H1 (cell line): ENCODE data around the gene GABRR2. TPM values are rescaled to one million over a fixed set of nuclear protein-coding genes. Genes with fewer than 3 reads are reported as not detected.

Experiments
- CTCF ChIA-PET: fragments of 300-600 bp; sonication (Branson Sonifier 250); formaldehyde crosslinking; loops from one replicate; lab custom pipeline; 2021; ENCODE audit not compliant: partially characterized antibody; lab: Charles Lee
- POLR2A ChIA-PET: fragments of 300-600 bp; sonication (Branson Sonifier 250); formaldehyde crosslinking; loops from one replicate; lab custom pipeline; 2021; ENCODE audit warnings: inconsistent platforms; ENCODE audit not compliant: partially characterized antibody; lab: Charles Lee
- DNase-seq, 2 experiments: peaks; one replicate each; pipeline versions ENCODE4 v3.0.0 to v3.0.0-alpha.2; 2010 to 2022; ENCODE audit warnings: low spot score in 2 of 2, low read depth in 1 of 2, mixed read lengths in 1 of 2
- FAIRE-seq: peaks from 2 replicates; lab custom pipeline; 2011; peaks lifted over from hg19 to GRCh38; lab: Jason Lieb, UNC
- H2AFZ ChIP-seq: 2 replicates; pipeline ENCODE4 v1.8.1; 2012; ENCODE audit warnings: low read length, inconsistent platforms
- H2AK5ac ChIP-seq: 2 replicates; pipeline ENCODE4 v1.6.1; 2013; ENCODE audit warnings: low read depth, low read length
- H2BK120ac ChIP-seq: replicated peaks from 2 replicates; pipeline ENCODE3; 2013; ENCODE audit warnings: low read depth, low read length, inconsistent platforms
- H2BK12ac ChIP-seq: 2 replicates; pipeline ENCODE4 v1.6.1; 2013; ENCODE audit warnings: low read depth, low read length
- H2BK15ac ChIP-seq: 2 replicates; pipeline ENCODE4 v1.6.1; 2013; ENCODE audit warnings: low read length
- H2BK20ac ChIP-seq: 2 replicates; pipeline ENCODE4 v1.6.1; 2013; ENCODE audit warnings: low read length
- H2BK5ac ChIP-seq: 2 replicates; pipeline ENCODE4 v1.6.1; 2013; ENCODE audit warnings: low read depth, low read length
- H3K14ac ChIP-seq: 2 replicates; pipeline ENCODE4 v1.6.1; 2013; ENCODE audit warnings: inconsistent platforms; ENCODE audit not compliant: insufficient read length
- H3K18ac ChIP-seq: 2 replicates; pipeline ENCODE4 v1.6.1; 2013; ENCODE audit warnings: low read length; ENCODE audit errors: extremely low read depth
- H3K23ac ChIP-seq: 2 replicates; pipeline ENCODE4 v1.6.1; 2013; ENCODE audit warnings: inconsistent platforms; ENCODE audit not compliant: insufficient read length
- H3K23me2 ChIP-seq: 2 replicates; pipeline ENCODE4 v1.6.1; 2013; ENCODE audit warnings: low read depth, low read length
- H3K27ac ChIP-seq: 2 replicates; pipeline ENCODE4 v1.6.1; 2011; ENCODE audit warnings: low read depth, low read length, inconsistent platforms
- H3K27me3 ChIP-seq, 4 experiments: replicated peaks in 1 of 4; 1 replicate in 1 of 4; 2 replicates in 3 of 4; pipeline versions ENCODE4 v1.6.1 to v1.8.1; 2011 to 2013; ENCODE audit warnings: low read length in 3 of 4, mild to moderate bottlenecking in 3 of 4, inconsistent platforms in 2 of 4, mixed read lengths in 2 of 4, moderate library complexity in 1 of 4; ENCODE audit not compliant: control insufficient read depth in 3 of 4, insufficient read depth in 3 of 4; ENCODE audit errors: extremely low read depth in 1 of 4
- H3K36me3 ChIP-seq, 4 experiments: 2 replicates each; pipeline versions ENCODE4 v1.6.1 to v1.8.1; 2011 to 2013; ENCODE audit warnings: mild to moderate bottlenecking in 4 of 4, low read length in 3 of 4, moderate library complexity in 2 of 4, control low read depth in 1 of 4, inconsistent platforms in 1 of 4; ENCODE audit not compliant: insufficient read depth in 4 of 4, control insufficient read depth in 2 of 4
- H3K4ac ChIP-seq: replicated peaks from 2 replicates; pipeline ENCODE3; 2013; ENCODE audit warnings: low read length, low read depth, mixed read lengths, inconsistent platforms; ENCODE audit not compliant: insufficient read length
- H3K4me1 ChIP-seq, 4 experiments: replicated peaks in 1 of 4; 1 replicate in 1 of 4; 2 replicates in 3 of 4; pipeline versions ENCODE4 v1.6.1 to v1.8.1; 2011 to 2013; ENCODE audit warnings: low read length in 3 of 4, inconsistent platforms in 2 of 4, mixed read lengths in 1 of 4; ENCODE audit not compliant: insufficient read depth in 4 of 4, control insufficient read depth in 3 of 4
- H3K4me2 ChIP-seq, 2 experiments: 2 replicates each; pipeline versions ENCODE4 v1.6.1 to v1.8.1; 2011 to 2013; ENCODE audit warnings: low read depth in 2 of 2, low read length in 2 of 2, control low read depth in 1 of 2, inconsistent platforms in 1 of 2, mild to moderate bottlenecking in 1 of 2; ENCODE audit not compliant: insufficient read depth in 1 of 2
- H3K4me3 ChIP-seq, 4 experiments: fragments of 200-600, 300-600 bp in 1 of 4; sonication (generic), shearing (Covaris generic), sonication (Bioruptor Twin) in 1 of 4; 2 replicates each; pipeline versions ENCODE4 v1.5.1 to v1.8.1; 2011 to 2016; ENCODE audit warnings: low read length in 4 of 4, low read depth in 3 of 4, control low read depth in 2 of 4, inconsistent platforms in 2 of 4, mild to moderate bottlenecking in 2 of 4, mixed read lengths in 1 of 4, moderate library complexity in 1 of 4; ENCODE audit not compliant: insufficient read depth in 2 of 4; ENCODE audit errors: extremely low read depth in 1 of 4
- H3K56ac ChIP-seq: replicated peaks from 2 replicates; pipeline ENCODE3; 2013; ENCODE audit warnings: low read depth, mild to moderate bottlenecking, mixed read lengths, low read length, inconsistent platforms; ENCODE audit not compliant: insufficient read length
- H3K79me1 ChIP-seq: 2 replicates; pipeline ENCODE4 v1.6.1; 2013; ENCODE audit warnings: low read depth, low read length, control low read depth
- H3K79me2 ChIP-seq, 2 experiments: 2 replicates each; pipeline versions ENCODE4 v1.6.1 to v1.8.1; 2012 to 2013; ENCODE audit warnings: low read length in 2 of 2, mild to moderate bottlenecking in 2 of 2, inconsistent platforms in 1 of 2; ENCODE audit not compliant: insufficient read depth in 2 of 2, control insufficient read depth in 1 of 2
- H3K9ac ChIP-seq, 4 experiments: replicated peaks in 1 of 4; 1 replicate in 1 of 4; 2 replicates in 3 of 4; pipeline versions ENCODE4 v1.6.1 to v1.8.1; 2011 to 2013; ENCODE audit warnings: low read depth in 3 of 4, low read length in 3 of 4, control low read depth in 2 of 4, mild to moderate bottlenecking in 2 of 4, moderate library complexity in 2 of 4, inconsistent platforms in 1 of 4; ENCODE audit errors: extremely low read depth in 1 of 4
- H3K9me3 ChIP-seq, 2 experiments: 2 replicates each; pipeline versions ENCODE4 v1.6.1 to v1.8.1; 2012 to 2013; ENCODE audit warnings: mild to moderate bottlenecking in 2 of 2, moderate library complexity in 2 of 2, control low read depth in 1 of 2, inconsistent platforms in 1 of 2, low read depth in 1 of 2, low read length in 1 of 2, mixed read lengths in 1 of 2; ENCODE audit not compliant: insufficient read depth in 2 of 2
- H4K20me1 ChIP-seq, 2 experiments: replicated peaks in 1 of 2; 2 replicates each; pipeline versions ENCODE3 to v1.8.1; 2011 to 2013; ENCODE audit warnings: inconsistent platforms in 2 of 2, low read length in 2 of 2, mild to moderate bottlenecking in 1 of 2; ENCODE audit not compliant: insufficient read depth in 2 of 2, control insufficient read depth in 1 of 2
- H4K5ac ChIP-seq: 2 replicates; pipeline ENCODE4 v1.6.1; 2013; ENCODE audit warnings: low read length, low read depth, mixed read lengths, inconsistent platforms; ENCODE audit not compliant: insufficient read length
- H4K8ac ChIP-seq: 2 replicates; pipeline ENCODE4 v1.8.0; 2013; ENCODE audit warnings: mild to moderate bottlenecking, moderate library complexity, low read length, inconsistent platforms; ENCODE audit not compliant: insufficient read depth; ENCODE audit errors: extremely low read depth
- H4K91ac ChIP-seq: replicated peaks from 2 replicates; pipeline ENCODE3; 2013; ENCODE audit warnings: low read length, mixed read lengths, inconsistent platforms; ENCODE audit not compliant: insufficient read length
- CBX8 ChIP-seq: fragments of 300-800, 300-1000 bp; sonication (generic); IDR thresholded peaks from 2 replicates; pipeline ENCODE4 v1.7.1; 2016; ENCODE audit warnings: low read depth, low read length, borderline replicate concordance
- WGBS, 2 experiments: shearing (Covaris generic) in 1 of 2; methylation state at CpG; one replicate each; pipeline versions ENCODE4 v1.1.6 to v1.1.7; 2013 to 2015; ENCODE audit warnings: low lambda C conversion rate in 2 of 2, mixed read lengths in 2 of 2, inconsistent platforms in 1 of 2, low coverage in 1 of 2, missing lambda C conversion rate in 1 of 2; ENCODE audit not compliant: insufficient replicate concordance in 2 of 2, insufficient coverage in 1 of 2, insufficient read length in 1 of 2; ENCODE audit errors: extremely low coverage in 1 of 2, missing lambda C conversion rate in 1 of 2; 5-methylcytosine and 5-hydroxymethylcytosine counted together
- polyA plus RNA-seq, 7 experiments: library from polyadenylated mRNA; depleted of rRNA in 3 of 7; stranded (reverse) in 5 of 7; unstranded in 2 of 7; fragments of >200 nt in 5 of 7; fragments of 200-250 nt in 2 of 7; gene quantifications; 1 replicate in 5 of 7; 2 replicates in 1 of 7; 4 replicates in 1 of 7; pipeline versions ENCODE4 v1.2.1 to v1.2.3, GENCODE V29; 2011 to 2013; ENCODE audit warnings: missing spikeins in 2 of 7, mixed read lengths in 2 of 7
- total RNA-seq: library from RNA; stranded (reverse); fragmentation: NEBNext Ultra II Directional; extraction: Animal tissue kit (Norgen Biotek cat#: 25700); gene quantifications from 2 replicates; pipeline ENCODE4 v1.2.1, GENCODE V29; 2021

GABRR2 gene
- total and polyA plus RNA-seq, 2 of the 8 experiments (the other 6 are each of a cell fraction or from before 2014, with no cell fraction given): not detected

DNA sequence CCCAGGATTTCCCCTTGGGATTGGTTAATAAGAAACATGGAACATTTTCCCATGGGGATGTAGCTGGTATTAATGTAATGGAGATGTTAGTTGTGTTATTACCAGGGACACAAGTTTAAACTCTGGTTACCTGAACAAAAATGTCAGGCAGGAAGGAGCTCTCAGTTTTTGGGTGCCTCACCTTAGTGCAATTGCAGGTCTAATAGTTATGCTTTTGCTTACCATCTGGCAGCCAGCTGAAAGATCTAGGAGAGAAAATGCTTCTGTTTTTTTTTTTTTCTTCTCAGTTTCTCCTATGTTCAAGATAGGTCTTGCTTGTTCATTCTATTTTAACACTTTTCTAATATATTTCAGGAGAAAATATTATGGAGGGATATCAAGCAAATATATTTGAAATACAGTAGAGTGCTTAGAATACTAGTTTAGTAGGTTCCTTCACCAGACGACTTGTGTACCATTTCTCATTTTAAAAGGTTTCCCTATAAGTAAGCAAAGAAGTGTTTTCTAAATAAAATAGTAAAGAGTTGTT lies 41.6 kb upstream of the GABRR2 start:
- Histone ChIP-seq H3K23me2 (peaks cover 3% of the 10 kb centered on the region; the same call in 1 of the 2 replicates), H3K14ac (no peak overlapping the region), H3K79me1 (no peaks in the 10 kb centered on the region), H3K18ac (no peak overlapping the region), H2BK20ac (no peak overlapping the region), H3K4me1 (peaks cover 0 to 4% (median 0%) of the 10 kb centered on the region in 4 experiments; a peak in 1 of 7 replicates), H2AFZ (no peak overlapping the region), H2BK120ac (no peak overlapping the region), H4K20me1 (no peaks in the 10 kb centered on the region), H3K27ac (no peak overlapping the region), H4K5ac (no peak overlapping the region), H2BK15ac (no peak overlapping the region), H3K9ac (no peak overlapping the region), H3K4me3 (no peak overlapping the region), H3K4me2 (no peak overlapping the region), H3K9me3 (no peaks in the 10 kb centered on the region), H3K4ac (no peak overlapping the region), H3K79me2 (no peaks in the 10 kb centered on the region), H4K8ac (no peak overlapping the region), H4K91ac (no peak overlapping the region), H3K56ac (no peak overlapping the region), H2AK5ac (no peak overlapping the region), H3K23ac (no peak overlapping the region), H3K27me3 (no peaks in the 10 kb centered on the region; a peak in 2 of 7 replicates), H2BK5ac (no peak overlapping the region), H2BK12ac (no peak overlapping the region), H3K36me3 (no peaks in the 10 kb centered on the region)
- 71% methylated on average over 1 of the region's 1 CpG; no CpG with 5 or more reads in 1 of the 2 experiments for WGBS, 2 experiments
- FAIRE-seq: no peak
- DNase-seq: no peak
- no peak for TF ChIP-seq CBX8
- ChIA-PET POLR2A (interaction anchor here (1.0 to 2.3 kb wide), 2 partner anchors 9 to 54 kb away, joined by 3 to 6 read pairs; no protein-coding TSS in a partner anchor), CTCF (interaction anchor here (0.8 to 15.3 kb wide), 8 partner anchors 9 to 286 kb away, joined by 3 to 130 read pairs (median 4); no protein-coding TSS in a partner anchor)
